Progenitor cell of endocrine pancreas (in vitro differentiated cells): ENCODE results near the gene EXOSC7. TPM values are rescaled to one million over a fixed set of nuclear protein-coding genes. Genes with fewer than 3 reads are reported as not detected.

ENCODE experiments used
- DNase-seq: peaks from one replicate; pipeline ENCODE4 v3.0.0; 2021; ENCODE audit warnings: low spot score; ENCODE audit not compliant: unreplicated experiment
- H3K27ac Mint-ChIP-seq: 2 replicates; pipeline ENCODE4 v1.8.0; 2021; ENCODE audit warnings: mild to moderate bottlenecking, moderate library complexity, mixed read lengths
- H3K27me3 Mint-ChIP-seq: 2 replicates; pipeline ENCODE4 v1.8.0; 2021; ENCODE audit warnings: mixed read lengths
- H3K36me3 Mint-ChIP-seq: 2 replicates; pipeline ENCODE4 v1.8.0; 2022; ENCODE audit warnings: mixed read lengths; ENCODE audit not compliant: insufficient read depth
- H3K4me1 Mint-ChIP-seq: 2 replicates; pipeline ENCODE4 v1.8.0; 2021; ENCODE audit warnings: low read depth, mixed read lengths
- H3K4me3 Mint-ChIP-seq: 2 replicates; pipeline ENCODE4 v1.8.0; 2021; ENCODE audit warnings: low read depth, mild to moderate bottlenecking, moderate library complexity, mixed read lengths
- H3K9me3 Mint-ChIP-seq: 2 replicates; pipeline ENCODE4 v1.8.0; 2021; ENCODE audit warnings: low read depth, mixed read lengths
- CTCF ChIP-seq: fragments of 200-600 bp; sonication (generic); IDR thresholded peaks from one replicate; pipeline ENCODE4 v1.5.0; 2021; ENCODE audit warnings: antibody characterized with exemption, mild to moderate bottlenecking; ENCODE audit not compliant: unreplicated experiment
- total RNA-seq: library from RNA; stranded (reverse); gene quantifications from 2 replicates; pipeline ENCODE4 v1.2.1, GENCODE V29; 2021

Gene EXOSC7
- total RNA-seq, 1 donor from 2014 or later: 51.2 TPM

GRCh38 chr3:45011756-45012508 lies 35.9 kb downstream of the EXOSC7 start:
- Mint-ChIP-seq H3K27ac (no peak overlapping the region), H3K27me3 (no peaks in the 10 kb centered on the region), H3K4me1 (no peaks in the 10 kb centered on the region), H3K9me3 (no peaks in the 10 kb centered on the region), H3K36me3 (peaks cover 20% of the 10 kb centered on the region), H3K4me3 (no peak overlapping the region)
- DNase-seq: no peak
- no peak for TF ChIP-seq CTCF

GRCh38 chr3:45012577-45012976 lies 36.5 kb downstream of the EXOSC7 start:
- Mint-ChIP-seq H3K36me3 (peaks cover 16% of the 10 kb centered on the region), H3K4me3 (no peak overlapping the region), H3K27ac (no peak overlapping the region), H3K27me3 (no peaks in the 10 kb centered on the region), H3K4me1 (no peaks in the 10 kb centered on the region), H3K9me3 (no peaks in the 10 kb centered on the region)
- DNase-seq: no peak
- no peak for TF ChIP-seq CTCF

- Mint-ChIP-seq H3K9me3 (no peaks in the 10 kb centered on the region), H3K4me1 (no peaks in the 10 kb centered on the region), H3K36me3 (peaks cover 8% of the 10 kb centered on the region), H3K27me3 (no peaks in the 10 kb centered on the region), H3K27ac (no peak overlapping the region), H3K4me3 (no peak overlapping the region)
- TF ChIP-seq CTCF: no peak
- DNase-seq: no peak
Measured at GRCh38 chr3:45016916-45017315, 40.9 kb downstream of the EXOSC7 start.

- no peak for DNase-seq
- no peak overlapping the region for H3K27ac Mint-ChIP-seq
Measured at GRCh38 chr3:45017821-45018220, 41.8 kb downstream of the EXOSC7 start.

GRCh38 chr3:45020534-45020933 lies 44.5 kb downstream of the EXOSC7 start:
- Mint-ChIP-seq H3K9me3 (no peaks in the 10 kb centered on the region), H3K4me3 (no peak overlapping the region), H3K27me3 (peaks cover 7% of the 10 kb centered on the region), H3K4me1 (peaks cover 1% of the 10 kb centered on the region), H3K36me3 (no peaks in the 10 kb centered on the region), H3K27ac (no peak overlapping the region)
- TF ChIP-seq CTCF: no peak
- DNase-seq: no peak

More at GRCh38 chr3:45017821-45018220, 41.8 kb downstream of the EXOSC7 start:
- Mint-ChIP-seq H3K4me3 (no peak overlapping the region), H3K4me1 (no peaks in the 10 kb centered on the region), H3K36me3 (peaks cover 5% of the 10 kb centered on the region), H3K27me3 (no peaks in the 10 kb centered on the region), H3K9me3 (no peaks in the 10 kb centered on the region)
- no peak for TF ChIP-seq CTCF
